GM23248 (cell line): ENCODE data around the gene C3orf70.

Source experiments
- EZH2 ChIP-seq: fragments of 200-600 bp; sonication (generic); IDR thresholded peaks from 2 replicates; pipeline ENCODE4 v1.6.1; 2018; ENCODE audit warnings: antibody characterized with exemption, mild to moderate bottlenecking; ENCODE audit not compliant: insufficient read depth, poor library complexity, severe bottlenecking
- EZH2phosphoT487 ChIP-seq: fragments of 200-600 bp; sonication (generic); IDR thresholded peaks from 2 replicates; pipeline ENCODE4 v1.6.1; 2018; ENCODE audit warnings: antibody characterized with exemption, moderate library complexity, mild to moderate bottlenecking, low read depth; ENCODE audit not compliant: insufficient read depth

DNA sequence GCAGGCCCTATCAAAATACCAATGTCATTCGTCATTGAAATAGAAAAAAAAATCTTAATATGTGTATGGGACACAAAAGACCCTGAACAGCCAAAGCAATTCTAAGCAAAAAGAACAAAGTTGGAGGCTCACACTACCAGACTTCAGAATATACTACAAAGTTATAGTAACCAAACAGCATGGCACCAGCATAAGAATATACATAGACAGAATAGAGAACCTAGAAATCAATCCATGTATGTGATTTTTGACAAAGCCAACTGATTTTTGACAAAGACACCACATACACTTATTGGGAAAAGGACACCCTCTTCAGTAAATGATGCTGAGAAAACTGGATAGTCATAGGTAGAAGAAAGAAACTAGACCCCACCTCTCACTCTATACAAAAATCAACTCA lies 95.0 kb downstream of the C3orf70 start:
- no peak for TF ChIP-seq EZH2phosphoT487
- TF ChIP-seq EZH2: no peak
